IMR-90 (cell line): ENCODE measurements around the gene DISC1. TPM values are rescaled to one million over a fixed set of nuclear protein-coding genes. Genes with fewer than 3 reads are reported as not detected.

Source experiments
- ATAC-seq: fragments of 200-7000 bp; cut with Tn5 transposase; 2 replicates; pipeline ENCODE4 v1.9.1; 2020; ENCODE audit warnings: low read depth, mild to moderate bottlenecking, moderate library complexity
- BruUV-seq: library from RNA; stranded (reverse); fragments of 400-500 nt; replicated peaks from 2 replicates; lab custom pipeline; 2021; lab: Mats Ljungman, UMichigan
- CTCF ChIA-PET: fragments of 300-600 bp; formaldehyde crosslinking; extraction: SDS; loops from one replicate; lab custom pipeline; 2021; ENCODE audit warnings: antibody characterized with exemption; lab: Yijun Ruan, JAX
- POLR2A ChIA-PET: fragments of 300-600 bp; sonication (Branson Sonifier 250); formaldehyde crosslinking; loops from one replicate; lab custom pipeline; 2022; ENCODE audit warnings: antibody characterized with exemption; ENCODE audit not compliant: unreplicated experiment; lab: Charles Lee
- DNase-seq: peaks from one replicate; pipeline ENCODE4 v3.0.0; 2013
- H2AFZ ChIP-seq: replicated peaks from 2 replicates; pipeline ENCODE3; 2013; ENCODE audit warnings: low read length, mild to moderate bottlenecking; ENCODE audit not compliant: poor library complexity
- H2AK5ac ChIP-seq: 2 replicates; pipeline ENCODE4 v1.6.1; 2013; ENCODE audit warnings: low read depth, low read length, inconsistent platforms
- H2AK9ac ChIP-seq: replicated peaks from 2 replicates; pipeline ENCODE3; 2013; ENCODE audit warnings: mild to moderate bottlenecking, low read depth, low read length, moderate library complexity; ENCODE audit not compliant: poor library complexity
- H2BK120ac ChIP-seq: 2 replicates; pipeline ENCODE4 v1.6.1; 2013; ENCODE audit warnings: low read depth, low read length, inconsistent platforms
- H2BK15ac ChIP-seq: 3 replicates; pipeline ENCODE4 v1.6.1; 2013; ENCODE audit warnings: low read depth, low read length, inconsistent platforms
- H2BK20ac ChIP-seq: 2 replicates; pipeline ENCODE4 v1.6.1; 2013; ENCODE audit warnings: low read depth, mild to moderate bottlenecking, inconsistent platforms, low read length, moderate library complexity
- H2BK5ac ChIP-seq: 2 replicates; pipeline ENCODE4 v1.6.1; 2013; ENCODE audit warnings: mild to moderate bottlenecking, low read depth, low read length, inconsistent platforms; ENCODE audit not compliant: poor library complexity, severe bottlenecking
- H3K14ac ChIP-seq: replicated peaks from 2 replicates; pipeline ENCODE4 v1.6.1; 2013; ENCODE audit warnings: low read depth, low read length, inconsistent platforms
- H3K18ac ChIP-seq: 2 replicates; pipeline ENCODE4 v1.6.1; 2013; ENCODE audit warnings: low read depth, low read length, control low read depth
- H3K23ac ChIP-seq: 2 replicates; pipeline ENCODE4 v1.6.1; 2013; ENCODE audit warnings: low read depth, low read length, inconsistent platforms
- H3K27ac ChIP-seq: 2 replicates; pipeline ENCODE4 v1.5.1; 2013; ENCODE audit warnings: mild to moderate bottlenecking, control low read depth, low read length; ENCODE audit not compliant: insufficient read depth
- H3K27me3 ChIP-seq: 2 replicates; pipeline ENCODE4 v1.6.1; 2013; ENCODE audit warnings: low read length; ENCODE audit not compliant: control insufficient read depth, insufficient read depth
- H3K36me3 ChIP-seq: 2 replicates; pipeline ENCODE4 v1.6.1; 2013; ENCODE audit warnings: low read length, mixed read lengths; ENCODE audit not compliant: control insufficient read depth, insufficient read depth
- H3K4ac ChIP-seq: 2 replicates; pipeline ENCODE4 v1.6.1; 2013; ENCODE audit warnings: low read depth, low read length, inconsistent platforms
- H3K4me1 ChIP-seq: 2 replicates; pipeline ENCODE4 v1.6.1; 2013; ENCODE audit warnings: low read length, mixed read lengths; ENCODE audit not compliant: control insufficient read depth, insufficient read depth
- H3K4me2 ChIP-seq: 2 replicates; pipeline ENCODE4 v1.6.1; 2013; ENCODE audit warnings: low read depth, mild to moderate bottlenecking, control low read depth, low read length, moderate library complexity
- H3K4me3 ChIP-seq: 2 replicates; pipeline ENCODE4 v1.5.1; 2013; ENCODE audit warnings: low read depth, mild to moderate bottlenecking, control low read depth, low read length, moderate library complexity; ENCODE audit not compliant: insufficient read depth
- H3K56ac ChIP-seq: 2 replicates; pipeline ENCODE4 v1.6.1; 2013; ENCODE audit warnings: low read length, inconsistent platforms; ENCODE audit not compliant: insufficient read depth; ENCODE audit errors: extremely low read depth
- H3K79me1 ChIP-seq, 2 experiments: 2 replicates each; pipeline ENCODE4 v1.6.1; 2013; ENCODE audit warnings: low read length in 2 of 2, inconsistent platforms in 1 of 2, low read depth in 1 of 2
- H3K9ac ChIP-seq: 2 replicates; pipeline ENCODE4 v1.6.1; 2013; ENCODE audit warnings: low read depth, low read length, control low read depth
- H3K9me1 ChIP-seq: 2 replicates; pipeline ENCODE4 v1.6.1; 2013; ENCODE audit warnings: low read length, inconsistent platforms; ENCODE audit not compliant: insufficient read depth
- H3K9me3 ChIP-seq: 2 replicates; pipeline ENCODE4 v1.6.1; 2013; ENCODE audit warnings: low read length; ENCODE audit not compliant: control insufficient read depth, insufficient read depth
- H4K20me1 ChIP-seq: 2 replicates; pipeline ENCODE4 v1.6.1; 2013; ENCODE audit warnings: low read length, inconsistent platforms; ENCODE audit not compliant: insufficient read depth
- H4K5ac ChIP-seq: 2 replicates; pipeline ENCODE4 v1.6.1; 2013; ENCODE audit warnings: mild to moderate bottlenecking, low read depth, low read length, control low read depth
- H4K8ac ChIP-seq, 2 experiments: 2 replicates each; pipeline ENCODE4 v1.6.1; 2013; ENCODE audit warnings: low read depth in 2 of 2, low read length in 2 of 2, control low read depth in 1 of 2, inconsistent platforms in 1 of 2
- H4K91ac ChIP-seq: 2 replicates; pipeline ENCODE4 v1.6.1; 2013; ENCODE audit warnings: low read depth, low read length, inconsistent platforms; ENCODE audit not compliant: insufficient read depth
- BHLHE40 ChIP-seq: fragments of 150-350 bp; IDR thresholded peaks from 2 replicates; pipeline ENCODE4 v1.6.1; 2016; ENCODE audit warnings: mild to moderate bottlenecking, low read depth, low read length
- CEBPB ChIP-seq: IDR thresholded peaks from 2 replicates; pipeline ENCODE4 v1.6.1; 2012; ENCODE audit warnings: low read depth, low read length, improper control_type of control experiment
- CHD1 ChIP-seq: IDR thresholded peaks from 2 replicates; pipeline ENCODE4 v1.6.1; 2012; ENCODE audit warnings: low read depth, low read length, improper control_type of control experiment
- FOS ChIP-seq: fragments of 150-350 bp; IDR thresholded peaks from 2 replicates; pipeline ENCODE4 v1.6.1; 2016; ENCODE audit warnings: low read depth, low read length
- MAFK ChIP-seq: IDR thresholded peaks from 2 replicates; pipeline ENCODE4 v1.6.1; 2012; ENCODE audit warnings: low read depth, low read length, improper control_type of control experiment
- MAZ ChIP-seq: IDR thresholded peaks from 2 replicates; pipeline ENCODE4 v1.6.1; 2012; ENCODE audit warnings: low read depth, mild to moderate bottlenecking, low read length, improper control_type of control experiment, moderate library complexity, borderline replicate concordance
- MXI1 ChIP-seq: IDR thresholded peaks from 2 replicates; pipeline ENCODE4 v1.6.1; 2012; ENCODE audit warnings: low read depth, mild to moderate bottlenecking, low read length, moderate library complexity, borderline replicate concordance
- NFE2L2 ChIP-seq: fragments of 150-350 bp; IDR thresholded peaks from 2 replicates; pipeline ENCODE4 v1.6.1; 2016; ENCODE audit warnings: low read depth, mild to moderate bottlenecking, low read length
- POLR2A ChIP-seq: IDR thresholded peaks from 2 replicates; pipeline ENCODE4 v1.6.1; 2012; ENCODE audit warnings: mild to moderate bottlenecking, low read depth, low read length
- RAD21 ChIP-seq: IDR thresholded peaks from 2 replicates; pipeline ENCODE4 v1.6.1; 2012; ENCODE audit warnings: low read length, improper control_type of control experiment
- RCOR1 ChIP-seq: IDR thresholded peaks from 2 replicates; pipeline ENCODE4 v1.6.1; 2012; ENCODE audit warnings: mild to moderate bottlenecking, low read length, improper control_type of control experiment; ENCODE audit not compliant: insufficient replicate concordance
- RFX5 ChIP-seq: IDR thresholded peaks from 2 replicates; pipeline ENCODE4 v1.8.0; 2012; ENCODE audit warnings: low read depth, mild to moderate bottlenecking, low read length, moderate library complexity
- SMC3 ChIP-seq: fragments of 150-350 bp; IDR thresholded peaks from 2 replicates; pipeline ENCODE4 v1.6.1; 2016; ENCODE audit warnings: low read depth, mild to moderate bottlenecking, antibody characterized with exemption, low read length, moderate library complexity
- USF2 ChIP-seq: fragments of 150-350 bp; IDR thresholded peaks from 2 replicates; pipeline ENCODE4 v1.6.1; 2017; ENCODE audit warnings: mild to moderate bottlenecking, antibody characterized with exemption, low read length, low read depth
- WGBS, 2 experiments: methylation state at CpG; one replicate each; pipeline versions ENCODE4 v1.1.5 to v1.1.7; 2013; ENCODE audit warnings: missing lambda C conversion rate in 2 of 2; ENCODE audit not compliant: insufficient read length in 1 of 2; ENCODE audit errors: extremely low coverage in 2 of 2; 5-methylcytosine and 5-hydroxymethylcytosine counted together
- dilution Hi-C: fragments of 300-500 bp; cut with HindIII; formaldehyde crosslinking; loops from one replicate; pipeline ENCODE4 v1.14.3; 2018; ENCODE audit warnings: low sequenced_read_pairs; ENCODE audit not compliant: unreplicated experiment
- in situ Hi-C: fragments of 300-500 bp; cut with MboI; formaldehyde crosslinking; loops from 3 replicates; pipeline ENCODE4 v1.14.3; 2019; ENCODE audit warnings: low sequenced_read_pairs, inconsistent platforms, mixed read lengths
- intact Hi-C: fragments of 100-400 bp; cut with micrococcal nuclease; formaldehyde crosslinking; loops from 2 replicates; pipeline ENCODE4 v1.10.0; 2022
- polyA plus RNA-seq, 3 experiments: library from polyadenylated mRNA; depleted of rRNA; stranded (reverse); fragments of >200 nt; gene quantifications; 2 replicates each; pipeline ENCODE4 v1.2.3, GENCODE V29; 2012; ENCODE audit warnings: low replicate concordance in 1 of 3
- total RNA-seq: library from RNA; depleted of rRNA; stranded (reverse); fragments of >200 nt; gene quantifications from 2 replicates; pipeline ENCODE4 v1.2.3, GENCODE V29; 2012
- TF ChIP-seq, protein P1 (sequence below): fragments of 150-350 bp; IDR thresholded peaks from 2 replicates; pipeline ENCODE4 v1.6.1; 2016; ENCODE audit warnings: low read depth, mild to moderate bottlenecking, low read length, moderate library complexity, borderline replicate concordance
- TF ChIP-seq, protein P2 (sequence below): conservative IDR thresholded peaks from 2 replicates; pipeline ENCODE4 v1.5.1; 2012; ENCODE audit warnings: mild to moderate bottlenecking, low read depth, low read length, improper control_type of control experiment

The DISC1 gene
- total and polyA plus RNA-seq, 2 of the 4 experiments (the other 2 are of a cell fraction): 2.2 to 7.0 TPM

DNA sequence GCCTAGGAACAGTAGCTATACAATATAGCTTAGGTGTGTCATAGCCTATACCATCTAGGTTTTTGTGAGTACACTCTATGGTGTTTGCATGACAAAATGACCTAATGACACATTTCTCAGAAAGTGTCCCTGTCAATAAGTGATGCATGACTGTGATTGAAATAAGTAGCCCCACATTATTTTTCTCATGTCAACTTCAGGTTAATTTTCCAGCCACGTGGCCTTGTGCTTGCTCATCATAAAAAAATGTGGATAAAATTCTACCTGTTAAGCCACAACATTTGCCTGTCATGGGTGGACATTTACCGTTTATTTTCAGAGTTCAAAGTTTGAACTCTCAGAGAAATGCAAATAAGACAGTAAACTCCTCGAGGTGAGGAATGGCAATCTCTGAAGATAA lies 5.5 kb downstream of the DISC1 start:
- in situ Hi-C loops: no loop called here
- no peaks in the 10 kb centered on the region for H3K9me3 ChIP-seq
- ATAC-seq: no peak
- DNase-seq: no peak
- H2BK120ac ChIP-seq: no peak overlapping the region
- H3K9ac ChIP-seq: no peak overlapping the region
- no peak overlapping the region for H3K18ac ChIP-seq
- peaks cover 7% of the 10 kb centered on the region for H3K4me1 ChIP-seq
- no CpG with 5 or more reads among the region's 3 CpGs for WGBS, 2 experiments
- H3K4me3 ChIP-seq: no peak overlapping the region
- H4K20me1 ChIP-seq: no peaks in the 10 kb centered on the region; the same call in 1 of the 2 replicates
- H3K9me1 ChIP-seq: peaks cover 11% of the 10 kb centered on the region
- H2AFZ ChIP-seq: no peak overlapping the region
- H4K91ac ChIP-seq: no peak overlapping the region
- no peak overlapping the region for H2BK20ac ChIP-seq
- no peak overlapping the region for H3K4me2 ChIP-seq
- intact Hi-C loops: no loop called here
- H3K36me3 ChIP-seq: no peaks in the 10 kb centered on the region
- no peak overlapping the region for H3K56ac ChIP-seq
- no peak overlapping the region for H3K4ac ChIP-seq
- no peak overlapping the region for H2BK15ac ChIP-seq
- H2AK5ac ChIP-seq: no peak overlapping the region
- no peak overlapping the region for H2AK9ac ChIP-seq
- no peak overlapping the region for H4K8ac ChIP-seq
- no peak overlapping the region for H4K5ac ChIP-seq
- no peaks in the 10 kb centered on the region for H3K27me3 ChIP-seq
- no TSS peak for BruUV-seq
- no peak overlapping the region for H3K27ac ChIP-seq
- dilution Hi-C loops: no loop called here
- CTCF ChIA-PET: no interaction called here
- H3K14ac ChIP-seq: no peak overlapping the region
- no peak overlapping the region for H2BK5ac ChIP-seq
- TF ChIP-seq, protein P1, sequence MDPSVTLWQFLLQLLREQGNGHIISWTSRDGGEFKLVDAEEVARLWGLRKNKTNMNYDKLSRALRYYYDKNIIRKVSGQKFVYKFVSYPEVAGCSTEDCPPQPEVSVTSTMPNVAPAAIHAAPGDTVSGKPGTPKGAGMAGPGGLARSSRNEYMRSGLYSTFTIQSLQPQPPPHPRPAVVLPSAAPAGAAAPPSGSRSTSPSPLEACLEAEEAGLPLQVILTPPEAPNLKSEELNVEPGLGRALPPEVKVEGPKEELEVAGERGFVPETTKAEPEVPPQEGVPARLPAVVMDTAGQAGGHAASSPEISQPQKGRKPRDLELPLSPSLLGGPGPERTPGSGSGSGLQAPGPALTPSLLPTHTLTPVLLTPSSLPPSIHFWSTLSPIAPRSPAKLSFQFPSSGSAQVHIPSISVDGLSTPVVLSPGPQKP: no peak
- no peak for TF ChIP-seq MAZ
- no peak for TF ChIP-seq USF2
- no peak for TF ChIP-seq BHLHE40
- TF ChIP-seq, protein P2, sequence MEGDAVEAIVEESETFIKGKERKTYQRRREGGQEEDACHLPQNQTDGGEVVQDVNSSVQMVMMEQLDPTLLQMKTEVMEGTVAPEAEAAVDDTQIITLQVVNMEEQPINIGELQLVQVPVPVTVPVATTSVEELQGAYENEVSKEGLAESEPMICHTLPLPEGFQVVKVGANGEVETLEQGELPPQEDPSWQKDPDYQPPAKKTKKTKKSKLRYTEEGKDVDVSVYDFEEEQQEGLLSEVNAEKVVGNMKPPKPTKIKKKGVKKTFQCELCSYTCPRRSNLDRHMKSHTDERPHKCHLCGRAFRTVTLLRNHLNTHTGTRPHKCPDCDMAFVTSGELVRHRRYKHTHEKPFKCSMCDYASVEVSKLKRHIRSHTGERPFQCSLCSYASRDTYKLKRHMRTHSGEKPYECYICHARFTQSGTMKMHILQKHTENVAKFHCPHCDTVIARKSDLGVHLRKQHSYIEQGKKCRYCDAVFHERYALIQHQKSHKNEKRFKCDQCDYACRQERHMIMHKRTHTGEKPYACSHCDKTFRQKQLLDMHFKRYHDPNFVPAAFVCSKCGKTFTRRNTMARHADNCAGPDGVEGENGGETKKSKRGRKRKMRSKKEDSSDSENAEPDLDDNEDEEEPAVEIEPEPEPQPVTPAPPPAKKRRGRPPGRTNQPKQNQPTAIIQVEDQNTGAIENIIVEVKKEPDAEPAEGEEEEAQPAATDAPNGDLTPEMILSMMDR: no peak
- TF ChIP-seq NFE2L2: no peak
- TF ChIP-seq MAFK: no peak
- TF ChIP-seq CHD1: no peak
- no peak for TF ChIP-seq RAD21
- TF ChIP-seq MXI1: no peak
- TF ChIP-seq POLR2A: no peak
- no peak for TF ChIP-seq SMC3
- no peak for TF ChIP-seq RCOR1
- TF ChIP-seq RFX5: no peak
- no peak for TF ChIP-seq CEBPB
- TF ChIP-seq FOS: no peak
- no peak overlapping the region for H3K23ac ChIP-seq
- POLR2A ChIA-PET: no interaction called here
- H3K79me1 ChIP-seq: peaks cover 0 to 29% of the 10 kb centered on the region in 2 experiments; a peak in 3 of 4 replicates
